BJ (cell line): ENCODE data around the gene ENTPD8. TPM values are rescaled to one million over a fixed set of nuclear protein-coding genes. Genes with fewer than 3 reads are reported as not detected.
A peak's percentile ranks its signal among the peaks of the same experiment; 100 is the strongest.

Experiments
- CTCF ChIA-PET: fragments of 350-600 bp; formaldehyde crosslinking; extraction: SDS; loops from one replicate; lab custom pipeline; 2021; ENCODE audit warnings: antibody characterized with exemption, inconsistent platforms; lab: Yijun Ruan, JAX
- POLR2A ChIA-PET: fragments of 300-600 bp; sonication (Branson Sonifier 250); formaldehyde crosslinking; extraction: SDS; loops from one replicate; lab custom pipeline; 2021; ENCODE audit warnings: antibody characterized with exemption; lab: Charles Lee
- DNase-seq: peaks from one replicate; pipeline ENCODE4 v3.0.0-alpha.2; 2011; ENCODE audit warnings: low read depth
- H3K27me3 ChIP-seq: 2 replicates; pipeline ENCODE4 v1.6.0; 2011; ENCODE audit warnings: low read length; ENCODE audit not compliant: control insufficient read depth, insufficient read depth
- H3K36me3 ChIP-seq: 2 replicates; pipeline ENCODE4 v1.5.1; 2011; ENCODE audit warnings: low read length; ENCODE audit not compliant: control insufficient read depth, insufficient read depth
- H3K4me3 ChIP-seq: 2 replicates; pipeline ENCODE4 v1.5.1; 2011; ENCODE audit warnings: low read depth, mild to moderate bottlenecking, control low read depth, low read length
- CTCF ChIP-seq: IDR thresholded peaks from 2 replicates; pipeline ENCODE4 v1.5.1; 2011; ENCODE audit warnings: low read depth, mild to moderate bottlenecking, control low read depth, inconsistent platforms, low read length, moderate library complexity; ENCODE audit not compliant: insufficient read depth
- polyA plus RNA-seq: library from polyadenylated mRNA; depleted of rRNA; stranded (reverse); fragments of >200 nt; gene quantifications from 2 replicates; pipeline ENCODE4 v1.2.3, GENCODE V29; 2011

The ENTPD8 gene
- polyA plus RNA-seq, 1 experiment: not detected

GRCh38 chr9:137416006-137416562, 25.1 kb downstream of the ENTPD8 start:
- no peaks in the 10 kb centered on the region for H3K36me3 ChIP-seq
- no peaks in the 10 kb centered on the region for H3K27me3 ChIP-seq
- ChIA-PET CTCF (interaction anchor here (2.6 kb wide), 1 partner anchor 7 kb away, joined by 12 read pairs; the partner anchor contains the start of genes EXD3 and NOXA1), POLR2A (no interaction called here)
- no peak for DNase-seq
- no peak for TF ChIP-seq CTCF
- no peak overlapping the region for H3K4me3 ChIP-seq

- TF ChIP-seq CTCF: no peak
- Histone ChIP-seq H3K27me3 (no peaks in the 10 kb centered on the region), H3K4me3 (no peak overlapping the region), H3K36me3 (no peaks in the 10 kb centered on the region)
- ChIA-PET POLR2A (no interaction called here), CTCF (interaction anchor here (2.6 kb wide), 1 partner anchor 8 kb away, joined by 12 read pairs; the partner anchor contains the start of genes EXD3 and NOXA1)
- no peak for DNase-seq
Measured at GRCh38 chr9:137415451-137415850, 25.7 kb downstream of the ENTPD8 start.

- TF ChIP-seq CTCF: no peak
- Histone ChIP-seq H3K4me3 (no peak overlapping the region), H3K36me3 (no peaks in the 10 kb centered on the region), H3K27me3 (no peaks in the 10 kb centered on the region)
- ChIA-PET CTCF (interaction anchor here (1.3 to 2.1 kb wide), 3 partner anchors 10 to 33 kb away, joined by 3 to 9 read pairs (median 3); partner anchors contain the start of gene EXD3), POLR2A (no interaction called here)
- no peak for DNase-seq
Measured at GRCh38 chr9:137412431-137412830, 28.7 kb downstream of the ENTPD8 start.

GRCh38 chr9:137411645-137412380, 29.3 kb downstream of the ENTPD8 start:
- H3K36me3 ChIP-seq: no peaks in the 10 kb centered on the region
- no peak for TF ChIP-seq CTCF
- POLR2A ChIA-PET: no interaction called here
- no peak overlapping the region for H3K4me3 ChIP-seq
- CTCF ChIA-PET: interaction anchor here (1.3 to 2.1 kb wide), 4 partner anchors 11 to 110 kb away, joined by 3 to 9 read pairs (median 4); partner anchors contain the start of genes EXD3 and NRARP
- DNase-seq: peak; percentile 51
- no peaks in the 10 kb centered on the region for H3K27me3 ChIP-seq

GRCh38 chr9:137411260-137411644, 29.9 kb downstream of the ENTPD8 start:
- Histone ChIP-seq H3K27me3 (no peaks in the 10 kb centered on the region), H3K4me3 (no peak overlapping the region), H3K36me3 (no peaks in the 10 kb centered on the region)
- no peak for TF ChIP-seq CTCF
- no peak for DNase-seq
- ChIA-PET CTCF (interaction anchor here (1.4 to 2.1 kb wide), 2 partner anchors 11 to 109 kb away, joined by 6 to 9 read pairs; partner anchors contain the start of genes EXD3 and NRARP), POLR2A (interaction anchor here (0.5 kb wide), 1 partner anchor 134 kb away, joined by 3 read pairs; the partner anchor contains the start of gene TOR4A)
